Progenitor cell of endocrine pancreas (in vitro differentiated cells): ENCODE measurements around the gene RGL4. TPM values are rescaled to one million over a fixed set of nuclear protein-coding genes. Genes with fewer than 3 reads are reported as not detected.

Source experiments
- DNase-seq: peaks from one replicate; pipeline ENCODE4 v3.0.0; 2021; ENCODE audit warnings: low spot score; ENCODE audit not compliant: unreplicated experiment
- H3K27ac Mint-ChIP-seq: 2 replicates; pipeline ENCODE4 v1.8.0; 2021; ENCODE audit warnings: mild to moderate bottlenecking, moderate library complexity, mixed read lengths
- H3K27me3 Mint-ChIP-seq: 2 replicates; pipeline ENCODE4 v1.8.0; 2021; ENCODE audit warnings: mixed read lengths
- H3K36me3 Mint-ChIP-seq: 2 replicates; pipeline ENCODE4 v1.8.0; 2022; ENCODE audit warnings: mixed read lengths; ENCODE audit not compliant: insufficient read depth
- H3K4me1 Mint-ChIP-seq: 2 replicates; pipeline ENCODE4 v1.8.0; 2021; ENCODE audit warnings: low read depth, mixed read lengths
- H3K4me3 Mint-ChIP-seq: 2 replicates; pipeline ENCODE4 v1.8.0; 2021; ENCODE audit warnings: low read depth, mild to moderate bottlenecking, moderate library complexity, mixed read lengths
- H3K9me3 Mint-ChIP-seq: 2 replicates; pipeline ENCODE4 v1.8.0; 2021; ENCODE audit warnings: low read depth, mixed read lengths
- total RNA-seq: library from RNA; stranded (reverse); gene quantifications from 2 replicates; pipeline ENCODE4 v1.2.1, GENCODE V29; 2021
- TF ChIP-seq, protein P1 (sequence below): fragments of 200-600 bp; sonication (generic); IDR thresholded peaks from one replicate; pipeline ENCODE4 v1.5.0; 2021; ENCODE audit warnings: antibody characterized with exemption, mild to moderate bottlenecking; ENCODE audit not compliant: unreplicated experiment

RGL4 gene
- total RNA-seq, 1 donor from 2014 or later: 0.07 TPM

DNA sequence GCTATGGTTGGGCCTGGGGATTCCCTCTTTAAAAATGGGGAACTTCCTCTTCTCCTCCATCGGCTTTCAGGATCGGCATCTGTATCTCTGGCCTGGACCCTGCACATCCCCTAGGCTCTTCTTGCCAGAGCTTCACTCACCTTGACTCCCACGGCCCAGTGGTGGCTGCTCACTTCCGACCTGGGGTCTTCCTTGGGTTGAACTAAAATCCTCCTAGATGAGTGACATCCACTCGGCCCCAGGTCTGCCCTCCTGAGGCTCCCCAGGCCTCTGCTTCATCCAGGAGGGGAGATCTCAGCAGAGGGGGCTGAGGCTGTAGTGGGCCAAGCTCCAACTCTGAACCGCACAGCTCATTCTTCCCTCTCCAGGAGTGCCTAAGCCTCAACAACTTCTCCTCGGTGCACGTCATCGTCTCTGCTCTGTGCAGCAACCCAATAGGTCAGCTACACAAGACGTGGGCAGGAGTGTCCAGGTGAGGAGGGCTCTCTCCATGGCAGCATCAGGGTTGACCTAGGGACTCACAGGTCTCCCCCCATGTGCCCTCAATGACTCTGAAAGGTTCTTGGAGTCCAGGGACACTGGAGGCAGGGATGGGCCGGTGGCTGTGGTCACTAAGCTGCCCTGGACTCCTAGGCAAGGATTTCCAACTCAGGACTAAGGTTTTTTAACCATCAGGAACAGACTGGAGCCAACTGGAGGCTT, 3.3 kb downstream of the RGL4 start:
- Mint-ChIP-seq H3K27ac (no peak overlapping the region), H3K36me3 (peaks cover 20% of the 10 kb centered on the region), H3K9me3 (no peaks in the 10 kb centered on the region), H3K4me3 (no peak overlapping the region), H3K27me3 (no peaks in the 10 kb centered on the region), H3K4me1 (no peaks in the 10 kb centered on the region)
- no peak for DNase-seq
- TF ChIP-seq, protein P1, sequence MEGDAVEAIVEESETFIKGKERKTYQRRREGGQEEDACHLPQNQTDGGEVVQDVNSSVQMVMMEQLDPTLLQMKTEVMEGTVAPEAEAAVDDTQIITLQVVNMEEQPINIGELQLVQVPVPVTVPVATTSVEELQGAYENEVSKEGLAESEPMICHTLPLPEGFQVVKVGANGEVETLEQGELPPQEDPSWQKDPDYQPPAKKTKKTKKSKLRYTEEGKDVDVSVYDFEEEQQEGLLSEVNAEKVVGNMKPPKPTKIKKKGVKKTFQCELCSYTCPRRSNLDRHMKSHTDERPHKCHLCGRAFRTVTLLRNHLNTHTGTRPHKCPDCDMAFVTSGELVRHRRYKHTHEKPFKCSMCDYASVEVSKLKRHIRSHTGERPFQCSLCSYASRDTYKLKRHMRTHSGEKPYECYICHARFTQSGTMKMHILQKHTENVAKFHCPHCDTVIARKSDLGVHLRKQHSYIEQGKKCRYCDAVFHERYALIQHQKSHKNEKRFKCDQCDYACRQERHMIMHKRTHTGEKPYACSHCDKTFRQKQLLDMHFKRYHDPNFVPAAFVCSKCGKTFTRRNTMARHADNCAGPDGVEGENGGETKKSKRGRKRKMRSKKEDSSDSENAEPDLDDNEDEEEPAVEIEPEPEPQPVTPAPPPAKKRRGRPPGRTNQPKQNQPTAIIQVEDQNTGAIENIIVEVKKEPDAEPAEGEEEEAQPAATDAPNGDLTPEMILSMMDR: no peak

GRCh38 chr22:23695141-23695540, 4.3 kb downstream of the RGL4 start:
- no peaks in the 10 kb centered on the region for H3K9me3 Mint-ChIP-seq
- no peaks in the 10 kb centered on the region for H3K4me1 Mint-ChIP-seq
- peaks cover 22% of the 10 kb centered on the region for H3K36me3 Mint-ChIP-seq
- TF ChIP-seq, protein P1: no peak
- no peak overlapping the region for H3K27ac Mint-ChIP-seq
- H3K27me3 Mint-ChIP-seq: no peaks in the 10 kb centered on the region
- DNase-seq: no peak
- no peak overlapping the region for H3K4me3 Mint-ChIP-seq

GRCh38 chr22:23695571-23696325, 4.9 kb downstream of the RGL4 start:
- Mint-ChIP-seq H3K4me1 (peaks cover 2% of the 10 kb centered on the region), H3K36me3 (peaks cover 21% of the 10 kb centered on the region), H3K9me3 (no peaks in the 10 kb centered on the region), H3K27ac (no peak overlapping the region), H3K27me3 (no peaks in the 10 kb centered on the region), H3K4me3 (no peak overlapping the region)
- TF ChIP-seq, protein P1: no peak
- no peak for DNase-seq

DNA sequence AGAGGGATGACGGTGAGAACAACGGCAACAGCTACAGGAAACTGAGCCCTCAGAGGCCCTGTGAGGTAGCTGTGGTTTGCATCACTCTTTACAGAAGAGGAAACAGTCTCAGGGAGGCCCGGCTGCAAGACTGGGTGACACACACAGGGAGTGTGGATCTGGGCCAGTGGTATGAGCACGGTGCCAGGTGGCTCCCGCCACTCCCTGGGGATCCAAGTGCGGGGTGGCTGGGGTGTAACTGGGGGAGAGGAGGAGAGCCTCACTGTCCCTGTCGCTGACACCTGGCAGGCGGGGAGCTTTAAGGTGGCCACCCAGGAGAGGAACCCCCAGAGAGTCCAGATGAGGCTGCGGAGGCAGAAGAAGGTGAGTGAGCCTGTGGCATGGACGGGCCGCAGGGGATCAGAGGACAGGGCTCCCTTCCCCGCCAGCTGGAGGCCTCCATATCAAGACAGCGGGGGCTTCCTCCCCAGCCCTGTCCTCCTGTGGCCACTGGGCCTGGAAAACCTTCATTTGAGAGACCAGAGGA, 5.6 kb downstream of the RGL4 start:
- H3K4me3 Mint-ChIP-seq: no peak overlapping the region
- H3K36me3 Mint-ChIP-seq: peaks cover 20% of the 10 kb centered on the region
- DNase-seq: no peak
- H3K27ac Mint-ChIP-seq: no peak overlapping the region
- H3K4me1 Mint-ChIP-seq: peaks cover 3% of the 10 kb centered on the region
- TF ChIP-seq, protein P1: no peak
- no peaks in the 10 kb centered on the region for H3K9me3 Mint-ChIP-seq
- H3K27me3 Mint-ChIP-seq: no peaks in the 10 kb centered on the region

DNA sequence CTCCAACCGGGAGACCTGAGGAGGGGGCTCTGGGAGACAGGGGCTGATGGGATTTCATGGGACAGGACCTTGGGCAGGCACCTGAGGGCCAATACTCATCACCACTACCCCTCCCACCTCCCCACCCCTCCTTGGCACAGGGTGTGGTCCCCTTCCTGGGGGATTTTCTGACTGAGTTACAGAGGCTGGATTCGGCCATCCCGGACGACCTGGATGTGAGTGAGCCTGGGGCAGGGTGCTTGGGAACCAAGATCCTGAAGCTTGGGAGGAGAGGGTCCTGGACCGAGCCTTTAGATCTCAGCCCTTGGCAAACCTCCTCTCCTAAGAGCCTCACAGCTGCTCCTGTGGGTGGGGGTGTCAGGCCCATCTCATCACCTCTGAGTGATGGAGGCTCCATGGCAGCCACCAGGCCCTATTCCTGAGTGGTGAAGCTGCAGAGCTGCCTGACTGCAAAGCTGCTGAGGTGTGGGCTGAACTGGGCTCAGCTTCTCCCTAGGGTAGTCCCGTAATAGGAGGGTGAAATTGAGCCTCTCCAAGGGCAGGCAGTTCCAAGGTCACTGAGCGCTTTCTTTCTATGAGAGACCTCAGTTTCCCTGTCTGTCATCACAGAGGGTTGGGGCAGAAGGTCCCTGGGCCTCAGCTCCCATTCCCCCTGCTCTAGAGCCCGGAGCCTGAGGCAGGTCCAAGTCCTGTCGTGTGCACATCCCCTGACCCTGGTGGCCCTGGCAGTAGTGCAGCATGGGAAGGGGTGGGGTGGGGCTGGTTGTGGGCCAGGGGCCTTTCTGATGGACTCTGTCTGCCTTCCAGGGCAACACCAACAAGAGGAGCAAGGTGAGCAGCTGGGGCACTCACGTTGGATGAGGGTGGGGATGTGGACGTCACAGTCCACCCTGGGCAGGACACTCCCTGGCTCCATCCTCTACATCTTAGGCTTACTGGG, 6.5 kb downstream of the RGL4 start:
- H3K9me3 Mint-ChIP-seq: no peaks in the 10 kb centered on the region
- no peak for DNase-seq
- TF ChIP-seq, protein P1: no peak
- H3K27ac Mint-ChIP-seq: no peak overlapping the region
- H3K4me3 Mint-ChIP-seq: no peak overlapping the region
- peaks cover 3% of the 10 kb centered on the region for H3K4me1 Mint-ChIP-seq
- H3K27me3 Mint-ChIP-seq: no peaks in the 10 kb centered on the region
- peaks cover 29% of the 10 kb centered on the region for H3K36me3 Mint-ChIP-seq
